ENCODE results near the gene MOB3B.
A peak's percentile ranks its signal among the peaks of the same experiment; 100 is the strongest.

GRCh38 chr9:27529316-27530278 is at the start of gene MOB3B:
- peak; percentile 77 for TF ChIP-seq CTCF (IDR thresholded peaks at IDR 0.05; ENCODE audit: low read length)
- no peak for TF ChIP-seq EZH2 (IDR thresholded peaks at IDR 0.05; ENCODE audit: borderline replicate concordance, low read length)
